Liver (tissue), 9 donors: Measurements from ENCODE around the gene SIX3. TPM values are rescaled to one million over a fixed set of nuclear protein-coding genes. Genes with fewer than 3 reads are reported as not detected.
A peak's percentile ranks its signal among the peaks of the same experiment; 100 is the strongest.

Experiments used
- DNase-seq: peaks from one replicate; pipeline ENCODE4 v3.0.0-alpha.2; 2017; ENCODE audit warnings: low spot score
- H3K27ac ChIP-seq, 2 donors: one replicate each; pipeline ENCODE4 v1.7.0; 2013; ENCODE audit warnings: inconsistent platforms in 2 of 2, low read length in 2 of 2, control low read depth in 1 of 2, low read depth in 1 of 2, mild to moderate bottlenecking in 1 of 2
- H3K27me3 ChIP-seq, 4 donors: one replicate each; pipeline versions ENCODE4 v1.6.1 to v1.7.0; 2013; ENCODE audit warnings: low read length in 3 of 4, inconsistent platforms in 1 of 4, mild to moderate bottlenecking in 1 of 4, moderate library complexity in 1 of 4; ENCODE audit not compliant: control insufficient read depth in 4 of 4, insufficient read depth in 4 of 4
- H3K36me3 ChIP-seq, 4 donors: one replicate each; pipeline versions ENCODE4 v1.6.1 to v1.7.0; 2013; ENCODE audit warnings: low read length in 3 of 4, mild to moderate bottlenecking in 3 of 4, low read depth in 1 of 4, moderate library complexity in 1 of 4; ENCODE audit not compliant: control insufficient read depth in 4 of 4, insufficient read depth in 3 of 4
- H3K4me1 ChIP-seq, 4 donors: one replicate each; pipeline versions ENCODE4 v1.6.1 to v1.7.0; 2013; ENCODE audit warnings: low read length in 3 of 4, mild to moderate bottlenecking in 3 of 4, moderate library complexity in 1 of 4; ENCODE audit not compliant: control insufficient read depth in 4 of 4, insufficient read depth in 4 of 4
- H3K4me3 ChIP-seq, 3 donors: one replicate each; pipeline versions ENCODE4 v1.6.1 to v1.7.0; 2013; ENCODE audit warnings: low read length in 3 of 3, control low read depth in 1 of 3, low read depth in 1 of 3, mild to moderate bottlenecking in 1 of 3
- H3K9ac ChIP-seq, 2 donors: one replicate each; pipeline ENCODE4 v1.7.0; 2013; ENCODE audit warnings: low read length in 2 of 2, mild to moderate bottlenecking in 2 of 2, moderate library complexity in 2 of 2, control low read depth in 1 of 2, low read depth in 1 of 2
- H3K9me3 ChIP-seq, 4 donors: one replicate each; pipeline versions ENCODE4 v1.6.1 to v1.7.0; 2013; ENCODE audit warnings: low read length in 3 of 4; ENCODE audit not compliant: control insufficient read depth in 4 of 4
- ATF3 ChIP-seq: IDR thresholded peaks from 2 replicates; pipeline ENCODE4 v1.6.1; 2016; ENCODE audit warnings: antibody characterized with exemption
- CTCF ChIP-seq: fragments of 150-350 bp; IDR thresholded peaks from 2 replicates; pipeline ENCODE4 v1.5.1; 2017; ENCODE audit warnings: improper control_type of control experiment, low read depth, low read length; ENCODE audit not compliant: missing input control
- FOXA2 ChIP-seq: IDR thresholded peaks from 2 replicates; pipeline ENCODE4 v1.6.1; 2016; ENCODE audit warnings: antibody characterized with exemption
- HNF4A ChIP-seq, 2 donors: conservative IDR thresholded peaks; 2 replicates each; pipeline ENCODE4 v1.6.1; 2016; ENCODE audit warnings: antibody characterized with exemption in 2 of 2, mild to moderate bottlenecking in 2 of 2
- NR2F2 ChIP-seq: IDR thresholded peaks from 2 replicates; pipeline ENCODE4 v1.6.1; 2016; ENCODE audit warnings: antibody characterized with exemption
- REST ChIP-seq: IDR thresholded peaks from 2 replicates; pipeline ENCODE4 v1.6.1; 2016; ENCODE audit warnings: antibody characterized with exemption, mild to moderate bottlenecking
- TAF1 ChIP-seq: conservative IDR thresholded peaks from 2 replicates; pipeline ENCODE4 v1.6.1; 2016; ENCODE audit warnings: antibody characterized with exemption, mild to moderate bottlenecking
- YY1 ChIP-seq: IDR thresholded peaks from 2 replicates; pipeline ENCODE4 v1.6.1; 2016; ENCODE audit warnings: antibody characterized with exemption, mild to moderate bottlenecking
- ZBTB33 ChIP-seq: IDR thresholded peaks from 2 replicates; pipeline ENCODE4 v1.6.1; 2016; ENCODE audit warnings: antibody characterized with exemption
- WGBS: extraction: QIAGEN DNeasy Blood & Tissue Kit; methylation state at CpG from one replicate; pipeline ENCODE4 v1.1.7; 2013; 5-methylcytosine and 5-hydroxymethylcytosine counted together
- polyA plus RNA-seq, 2 donors: library from polyadenylated mRNA; stranded (reverse) in 1 of 2; unstranded in 1 of 2; fragments of 200-250 nt in 1 of 2; fragments of >200 nt in 1 of 2; fragmentation: Nextera tagmentation in 1 of 2; extraction: Ambion mirVana in 1 of 2; gene quantifications; one replicate each; pipeline versions ENCODE4 v1.2.1 to v1.2.3, GENCODE V29; 2013 to 2015
- total RNA-seq, 2 donors: library from RNA; depleted of rRNA; stranded (reverse); fragments of >200 nt; gene quantifications; one replicate each; pipeline ENCODE4 v1.2.3, GENCODE V29; 2014
- donor health status: healthy.
- donor health status: healthy.
- donor health status: healthy.
- donor health status: healthy.
- donor health status: healthy.

Gene SIX3
- total and polyA plus RNA-seq, 4 donors = not detected

GRCh38 chr2:44940049-44940494 is 1.4 kb upstream of the SIX3 start:
- Histone ChIP-seq H3K27ac (no peak overlapping the region), H3K9me3 (no peaks in the 10 kb centered on the region), H3K9ac (no peak overlapping the region), H3K4me3 (no peak overlapping the region), H3K27me3 (peaks cover 16 to 34% (median 28%) of the 10 kb centered on the region in 4 donors), H3K36me3 (no peaks in the 10 kb centered on the region), H3K4me1 (peaks cover 29 to 65% (median 38%) of the 10 kb centered on the region in 4 donors)
- TF ChIP-seq ATF3 = no peak
- no peak for TF ChIP-seq TAF1
- TF ChIP-seq YY1 = no peak
- TF ChIP-seq HNF4A (conservative IDR thresholded peaks at IDR 0.05) = no peak
- TF ChIP-seq NR2F2 = no peak
- TF ChIP-seq FOXA2 = no peak
- WGBS = 33% methylated on average over 14 of the region's 14 CpGs
- no peak for DNase-seq

- Histone ChIP-seq H3K9me3 (no peaks in the 10 kb centered on the region), H3K4me3 (peak overlapping the region in 1 of 3 donors; percentile 47), H3K9ac (no peak overlapping the region), H3K36me3 (no peaks in the 10 kb centered on the region), H3K4me1 (peaks cover 28 to 60% (median 34%) of the 10 kb centered on the region in 4 donors), H3K27me3 (peaks cover 16 to 36% (median 30%) of the 10 kb centered on the region in 4 donors), H3K27ac (no peak overlapping the region)
- TF ChIP-seq TAF1 (no peak), CTCF (no peak), NR2F2 (no peak), REST (no peak)
- DNase-seq = no peak
- 8% methylated on average over 25 of the region's 25 CpGs for WGBS
Measured at GRCh38 chr2:44940732-44941464, 604 bp upstream of the SIX3 start.

GRCh38 chr2:44942304-44943030 is 965 bp downstream of the SIX3 start:
- Histone ChIP-seq H3K36me3 (no peaks in the 10 kb centered on the region), H3K4me3 (peak overlapping the region in 1 of 3 donors; percentile 47), H3K9me3 (no peaks in the 10 kb centered on the region), H3K4me1 (peaks cover 26 to 59% (median 34%) of the 10 kb centered on the region in 4 donors), H3K27me3 (peaks cover 11 to 29% (median 26%) of the 10 kb centered on the region in 4 donors), H3K9ac (no peak overlapping the region), H3K27ac (no peak overlapping the region)
- TF ChIP-seq HNF4A (conservative IDR thresholded peaks at IDR 0.05) = no peak
- no peak for TF ChIP-seq FOXA2
- no peak for TF ChIP-seq REST
- TF ChIP-seq ZBTB33 = no peak
- no peak for DNase-seq
- WGBS = 4% methylated on average over 69 of the region's 69 CpGs
